ENCODE results near the gene COL1A1.

COL1A1 gene

GRCh38 chr17:50201276-50201854, at the start of gene COL1A1:
Gene COL1A1 (minus strand): TSS chr17:50201631. CDS start chr17:50201513, 118 bp downstream.
- no peak for DNase-seq (ENCODE audit: low spot score)

GRCh38 chr17:50248255-50248654, 46.8 kb upstream of the COL1A1 start:
- DNase-seq (ENCODE audit: low spot score) = no peak

GRCh38 chr17:50244771-50245170, 43.3 kb upstream of the COL1A1 start:
- DNase-seq (ENCODE audit: low spot score) = no peak

- DNase-seq (ENCODE audit: low spot score) = no peak
Measured at GRCh38 chr17:50241431-50241830, 40.0 kb upstream of the COL1A1 start.

GRCh38 chr17:50240851-50241250, 39.4 kb upstream of the COL1A1 start:
- no peak for DNase-seq (ENCODE audit: low spot score)

GRCh38 chr17:50239937-50240336, 38.5 kb upstream of the COL1A1 start:
- no peak for DNase-seq (ENCODE audit: low spot score)

- DNase-seq (ENCODE audit: low spot score) = no peak
Measured at GRCh38 chr17:50238601-50239280, 37.3 kb upstream of the COL1A1 start.

GRCh38 chr17:50237901-50238300, 36.5 kb upstream of the COL1A1 start:
- no peak for DNase-seq (ENCODE audit: low spot score)

GRCh38 chr17:50234581-50234980, 33.1 kb upstream of the COL1A1 start:
- DNase-seq (ENCODE audit: low spot score) = no peak

- DNase-seq (ENCODE audit: low spot score) = no peak
Measured at GRCh38 chr17:50225701-50226240, 24.3 kb upstream of the COL1A1 start.

- DNase-seq (ENCODE audit: low spot score) = no peak
Measured at GRCh38 chr17:50222922-50223321, 21.5 kb upstream of the COL1A1 start.

- no peak for DNase-seq (ENCODE audit: low spot score)
Measured at GRCh38 chr17:50221864-50222545, 20.6 kb upstream of the COL1A1 start.

- no peak for DNase-seq (ENCODE audit: low spot score)
Measured at GRCh38 chr17:50221266-50221863, 19.9 kb upstream of the COL1A1 start.

GRCh38 chr17:50220811-50221210, 19.4 kb upstream of the COL1A1 start:
- no peak for DNase-seq (ENCODE audit: low spot score)

- no peak for DNase-seq (ENCODE audit: low spot score)
Measured at GRCh38 chr17:50219939-50220465, 18.6 kb upstream of the COL1A1 start.

GRCh38 chr17:50219342-50219741, 17.9 kb upstream of the COL1A1 start:
- DNase-seq (ENCODE audit: low spot score) = no peak

- no peak for DNase-seq (ENCODE audit: low spot score)
Measured at GRCh38 chr17:50218771-50219315, 17.4 kb upstream of the COL1A1 start.

- DNase-seq (ENCODE audit: low spot score) = no peak
Measured at GRCh38 chr17:50218071-50218759, 16.8 kb upstream of the COL1A1 start.

- DNase-seq (ENCODE audit: low spot score) = no peak
Measured at GRCh38 chr17:50217591-50217990, 16.2 kb upstream of the COL1A1 start.

GRCh38 chr17:50214976-50215760, 13.7 kb upstream of the COL1A1 start:
- no peak for DNase-seq (ENCODE audit: low spot score)
